GM10266 (cell line): Measurements from ENCODE around the gene NOL4L.

Source experiments
- DNase-seq: peaks from one replicate; pipeline ENCODE4 v3.0.0; 2012; ENCODE audit errors: extremely low spot score
- CTCF ChIP-seq: IDR thresholded peaks from 2 replicates; pipeline ENCODE4 v1.5.1; 2012; ENCODE audit warnings: mild to moderate bottlenecking, low read depth; ENCODE audit not compliant: control insufficient read depth, insufficient read depth; ENCODE audit errors: missing control alignments

NOL4L gene

GRCh38 chr20:32608664-32609015, 23.5 kb upstream of the NOL4L start:
- DNase-seq, result no peak
- no peak for TF ChIP-seq CTCF

GRCh38 chr20:32607727-32608663, 22.9 kb upstream of the NOL4L start:
- no peak for DNase-seq
- TF ChIP-seq CTCF, result no peak

GRCh38 chr20:32607324-32607723, 22.2 kb upstream of the NOL4L start:
- TF ChIP-seq CTCF, result no peak
- no peak for DNase-seq

- no peak for DNase-seq
- TF ChIP-seq CTCF, result no peak
Observed at GRCh38 chr20:32606790-32607189, 21.7 kb upstream of the NOL4L start.

- no peak for DNase-seq
- no peak for TF ChIP-seq CTCF
Observed at GRCh38 chr20:32606107-32606506, 21.0 kb upstream of the NOL4L start.

GRCh38 chr20:32605167-32605656, 20.1 kb upstream of the NOL4L start:
- no peak for DNase-seq
- TF ChIP-seq CTCF, result no peak

DNA sequence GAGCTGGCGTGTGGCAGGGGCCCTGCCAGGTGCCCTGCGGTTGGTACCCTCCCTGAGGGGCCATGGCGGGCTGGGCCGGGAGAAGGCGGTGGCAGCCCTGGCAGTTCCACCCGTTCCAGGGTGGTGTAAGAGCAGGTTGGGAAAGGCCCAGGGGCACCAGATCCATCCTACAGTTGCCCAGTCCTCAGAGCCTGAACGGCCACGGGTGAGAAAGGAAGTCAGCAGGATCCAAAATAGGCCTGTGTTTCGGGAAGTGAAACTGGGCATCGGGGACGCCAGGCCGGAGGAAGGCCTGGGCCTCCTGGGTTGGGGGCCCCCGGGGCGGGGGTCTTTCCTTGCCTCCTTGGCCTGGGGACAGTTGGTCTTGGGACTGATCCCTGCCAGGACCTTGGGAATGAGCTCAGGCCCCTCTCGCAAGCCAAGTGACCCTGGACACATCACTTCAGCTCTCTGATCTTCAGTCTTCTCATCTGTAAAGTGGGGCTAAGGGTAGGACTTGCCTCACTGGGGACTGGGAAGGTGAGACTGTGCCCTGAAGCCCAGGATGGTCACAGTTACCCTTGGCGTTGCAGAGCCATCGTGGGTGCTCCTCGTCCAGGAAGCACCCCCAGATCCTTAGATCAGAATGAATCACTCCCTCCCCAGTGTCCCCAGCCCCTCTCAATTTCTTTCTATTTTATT, 18.1 kb upstream of the NOL4L start:
- DNase-seq, result no peak
- no peak for TF ChIP-seq CTCF
